Measurements from ENCODE around the gene POLE. TPM values are rescaled to one million over a fixed set of nuclear protein-coding genes. Genes with fewer than 3 reads are reported as not detected.

The POLE gene
- total RNA-seq, 4 donors from 2014 or later = 32.2 to 133 (median 44.4) TPM

DNA sequence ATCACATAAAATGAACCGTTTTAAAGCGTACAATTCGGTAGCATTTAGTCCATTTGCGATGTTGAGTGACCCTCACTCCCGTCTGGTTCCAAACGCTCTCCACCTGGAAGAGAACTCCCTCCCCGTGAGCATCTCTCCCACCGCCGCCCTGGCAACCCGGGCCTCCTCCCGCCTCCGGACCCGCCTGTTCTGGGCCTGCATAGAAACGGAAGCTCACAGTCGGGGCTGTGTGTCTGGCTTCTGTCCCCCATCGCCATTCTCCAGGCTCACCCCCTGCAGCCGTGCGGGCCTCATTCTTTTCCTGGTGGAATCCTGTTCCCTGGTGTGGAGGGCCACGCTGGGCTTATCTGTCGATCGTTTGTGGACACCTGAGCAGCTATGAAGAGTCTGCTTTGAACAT lies 94.1 kb downstream of the POLE start:
- no peak overlapping the region for H3K4me3 ChIP-seq
- no peak overlapping the region for H3K27ac ChIP-seq
- no peak for TF ChIP-seq POLR2A (IDR thresholded peaks at IDR 0.05)
- TF ChIP-seq, protein P1, sequence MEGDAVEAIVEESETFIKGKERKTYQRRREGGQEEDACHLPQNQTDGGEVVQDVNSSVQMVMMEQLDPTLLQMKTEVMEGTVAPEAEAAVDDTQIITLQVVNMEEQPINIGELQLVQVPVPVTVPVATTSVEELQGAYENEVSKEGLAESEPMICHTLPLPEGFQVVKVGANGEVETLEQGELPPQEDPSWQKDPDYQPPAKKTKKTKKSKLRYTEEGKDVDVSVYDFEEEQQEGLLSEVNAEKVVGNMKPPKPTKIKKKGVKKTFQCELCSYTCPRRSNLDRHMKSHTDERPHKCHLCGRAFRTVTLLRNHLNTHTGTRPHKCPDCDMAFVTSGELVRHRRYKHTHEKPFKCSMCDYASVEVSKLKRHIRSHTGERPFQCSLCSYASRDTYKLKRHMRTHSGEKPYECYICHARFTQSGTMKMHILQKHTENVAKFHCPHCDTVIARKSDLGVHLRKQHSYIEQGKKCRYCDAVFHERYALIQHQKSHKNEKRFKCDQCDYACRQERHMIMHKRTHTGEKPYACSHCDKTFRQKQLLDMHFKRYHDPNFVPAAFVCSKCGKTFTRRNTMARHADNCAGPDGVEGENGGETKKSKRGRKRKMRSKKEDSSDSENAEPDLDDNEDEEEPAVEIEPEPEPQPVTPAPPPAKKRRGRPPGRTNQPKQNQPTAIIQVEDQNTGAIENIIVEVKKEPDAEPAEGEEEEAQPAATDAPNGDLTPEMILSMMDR (IDR thresholded peaks at IDR 0.05) = no peak
- no peak for TF ChIP-seq EP300 (IDR thresholded peaks at IDR 0.05)
- 76 to 81% methylated on average over 21 of the region's 21 CpGs for WGBS, 2 donors
- peaks cover 0 to 8% (median 5%) of the 10 kb centered on the region in 4 donors for H3K4me1 ChIP-seq
- H3K9me3 ChIP-seq = peaks cover 0 to 4% (median 0%) of the 10 kb centered on the region in 4 donors
- H3K27me3 ChIP-seq = peaks cover 0 to 53% of the 10 kb centered on the region in 2 donors
- DNase-seq (ENCODE audit: low spot score in 2 of 2) = no peak
- H3K36me3 ChIP-seq = no peaks in the 10 kb centered on the region

DNA sequence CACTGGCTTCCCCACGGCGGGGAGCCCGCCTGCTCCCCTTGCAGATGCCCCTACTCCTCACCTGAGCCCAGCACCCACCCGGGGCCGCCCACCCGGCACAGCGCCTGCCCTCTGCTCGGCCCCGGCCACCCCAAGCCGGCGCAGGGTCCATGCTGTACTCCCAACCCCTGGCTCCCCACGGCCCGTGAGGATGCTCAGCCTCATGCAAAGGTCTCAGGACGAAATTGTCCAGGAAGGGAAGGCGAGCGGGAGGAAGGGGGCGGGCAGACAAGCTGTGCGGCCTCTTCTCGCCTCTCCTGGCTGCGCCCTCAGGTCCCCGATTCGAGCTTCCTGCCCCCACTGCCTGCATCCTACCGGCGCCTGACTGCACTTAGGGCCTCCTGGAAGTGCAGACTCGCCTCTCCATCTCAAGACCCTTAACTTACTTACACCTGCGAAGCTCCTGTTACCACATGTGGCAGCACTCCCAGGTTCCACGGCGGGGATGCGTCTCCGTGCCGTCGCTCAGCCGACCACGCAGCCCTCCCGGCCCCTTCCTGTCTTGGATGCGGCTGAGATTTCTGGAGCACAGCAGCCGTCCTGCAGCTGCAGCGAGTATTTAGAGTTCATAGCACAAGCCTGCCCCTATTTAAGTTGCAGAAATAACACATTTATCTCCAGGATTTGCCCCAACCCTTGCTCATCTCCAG lies 94.7 kb downstream of the POLE start:
- Histone ChIP-seq H3K9me3 (peaks cover 0 to 4% (median 0%) of the 10 kb centered on the region in 4 donors), H3K27me3 (peaks cover 0 to 49% of the 10 kb centered on the region in 2 donors), H3K4me1 (peaks cover 0 to 8% (median 5%) of the 10 kb centered on the region in 4 donors), H3K4me3 (no peak overlapping the region), H3K27ac (no peak overlapping the region), H3K36me3 (no peaks in the 10 kb centered on the region)
- TF ChIP-seq EP300 (IDR thresholded peaks at IDR 0.05) (no peak), POLR2A (IDR thresholded peaks at IDR 0.05) (no peak)
- TF ChIP-seq, protein P1 (IDR thresholded peaks at IDR 0.05) = no peak
- no peak for DNase-seq (ENCODE audit: low spot score in 2 of 2)
- 85 to 87% methylated on average over 38 of the region's 38 CpGs for WGBS, 2 donors

DNA sequence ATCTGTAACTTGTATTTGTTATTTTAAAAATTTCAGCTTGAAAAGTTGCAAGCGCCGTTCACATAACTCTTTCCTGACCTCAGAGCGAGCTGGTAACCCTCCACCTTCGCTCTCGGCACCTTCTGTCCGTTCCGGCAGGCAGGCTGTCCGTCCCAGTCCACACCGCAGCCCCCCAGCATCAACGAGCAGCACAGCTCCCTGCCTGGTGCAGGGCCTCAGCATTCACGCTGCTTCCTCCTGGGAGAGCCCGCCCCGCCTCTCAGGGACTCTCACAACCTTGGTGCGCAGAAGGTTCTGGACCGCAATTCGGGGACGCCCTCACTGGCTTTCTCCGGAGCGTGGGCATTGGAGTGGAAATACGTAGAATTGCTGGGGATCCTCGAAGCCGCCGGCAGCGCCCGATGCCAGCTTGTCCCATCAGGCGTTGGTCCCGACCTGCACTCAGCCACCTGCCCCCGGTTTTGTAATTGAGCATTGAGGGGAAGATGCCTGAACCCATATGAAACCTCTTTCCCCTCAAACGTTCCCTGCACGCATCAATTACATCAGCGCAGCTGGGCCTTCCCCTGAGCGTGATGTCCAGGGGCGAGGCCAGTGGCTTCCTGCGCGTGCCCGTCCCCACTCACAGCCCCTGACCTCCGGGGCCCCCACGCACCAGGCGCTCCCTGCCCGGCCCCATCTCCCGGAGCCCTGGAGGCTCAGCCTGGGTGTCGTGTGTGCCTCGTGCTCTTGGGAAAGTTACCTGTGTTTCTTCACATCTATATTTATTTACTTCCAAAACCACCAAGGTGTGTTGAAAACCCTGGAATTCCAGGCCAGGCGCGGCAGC lies 95.8 kb downstream of the POLE start:
- Histone ChIP-seq H3K27ac (no peak overlapping the region), H3K4me1 (peaks cover 0 to 8% (median 5%) of the 10 kb centered on the region in 4 donors), H3K36me3 (no peaks in the 10 kb centered on the region), H3K9me3 (peaks cover 0 to 4% (median 0%) of the 10 kb centered on the region in 4 donors), H3K4me3 (no peak overlapping the region), H3K27me3 (peaks cover 0 to 38% of the 10 kb centered on the region in 2 donors)
- 90 to 92% methylated on average over 45 of the region's 45 CpGs for WGBS, 2 donors
- TF ChIP-seq POLR2A (IDR thresholded peaks at IDR 0.05) (no peak), EP300 (IDR thresholded peaks at IDR 0.05) (no peak)
- TF ChIP-seq, protein P1 (IDR thresholded peaks at IDR 0.05) = no peak
- no peak for DNase-seq (ENCODE audit: low spot score in 2 of 2)

DNA sequence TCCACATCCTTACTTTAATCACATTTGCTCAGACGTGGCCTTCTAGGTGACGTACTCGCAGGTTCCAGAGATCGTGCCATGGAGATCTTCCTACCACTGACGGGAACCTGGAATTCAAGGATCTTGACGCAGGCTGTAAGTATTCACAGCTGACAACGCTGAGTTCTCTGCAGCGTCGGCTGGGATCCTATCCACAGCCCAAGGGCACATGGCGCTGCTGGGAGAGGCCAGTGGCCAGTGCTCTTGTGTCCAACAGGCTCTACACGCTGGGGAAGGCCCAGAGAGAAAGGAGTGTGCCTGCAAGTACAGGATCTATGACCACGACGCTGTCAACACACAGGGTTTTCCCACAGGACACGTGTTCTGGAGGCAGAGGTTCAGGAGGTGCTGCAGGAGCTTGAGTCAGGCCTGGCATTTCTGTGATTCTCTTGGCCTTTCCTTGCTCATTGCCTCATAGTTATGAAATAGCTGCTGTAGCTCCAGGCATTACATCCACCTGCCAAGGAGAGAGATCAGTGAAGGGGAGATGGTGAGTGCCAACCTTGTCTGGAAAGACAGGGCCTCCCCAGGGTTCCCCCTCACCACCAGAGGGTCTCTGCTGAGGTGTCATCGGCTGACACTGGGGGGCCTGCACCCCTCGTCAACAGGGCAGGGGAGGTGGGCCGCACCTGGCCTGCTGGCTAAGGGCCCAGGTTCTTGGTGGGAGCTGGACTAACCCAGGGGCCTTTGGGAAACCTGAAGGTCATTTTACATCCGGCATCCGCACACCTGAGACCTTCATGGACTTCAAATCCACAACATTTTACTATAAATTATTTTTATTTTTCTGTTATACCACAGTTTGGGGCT lies 98.1 kb downstream of the POLE start:
- H3K4me1 ChIP-seq = peaks cover 0 to 8% (median 5%) of the 10 kb centered on the region in 4 donors
- TF ChIP-seq EP300 (IDR thresholded peaks at IDR 0.05) (no peak), POLR2A (IDR thresholded peaks at IDR 0.05) (no peak)
- TF ChIP-seq, protein P1 (IDR thresholded peaks at IDR 0.05) = no peak
- 91 to 96% methylated on average over 19 of the region's 19 CpGs for whole genome bisulfite sequencing, 2 donors
- H3K4me3 ChIP-seq = no peak overlapping the region
- no peak for DNase-seq (ENCODE audit: low spot score in 2 of 2)
- peaks cover 0 to 5% (median 0%) of the 10 kb centered on the region in 3 donors for H3K36me3 ChIP-seq
- peaks cover 0 to 19% of the 10 kb centered on the region in 2 donors for H3K27me3 ChIP-seq
- peaks cover 0 to 4% (median 0%) of the 10 kb centered on the region in 4 donors for H3K9me3 ChIP-seq
- H3K27ac ChIP-seq = no peak overlapping the region
